ENCODE measurements around the gene RFX5. TPM values are rescaled to one million over a fixed set of nuclear protein-coding genes. Genes with fewer than 3 reads are reported as not detected.
A peak's percentile ranks its signal among the peaks of the same experiment; 100 is the strongest.

Gene RFX5
- total RNA-seq, 4 donors from 2014 or later, result 17.7 to 61.0 (median 35.4) TPM

DNA sequence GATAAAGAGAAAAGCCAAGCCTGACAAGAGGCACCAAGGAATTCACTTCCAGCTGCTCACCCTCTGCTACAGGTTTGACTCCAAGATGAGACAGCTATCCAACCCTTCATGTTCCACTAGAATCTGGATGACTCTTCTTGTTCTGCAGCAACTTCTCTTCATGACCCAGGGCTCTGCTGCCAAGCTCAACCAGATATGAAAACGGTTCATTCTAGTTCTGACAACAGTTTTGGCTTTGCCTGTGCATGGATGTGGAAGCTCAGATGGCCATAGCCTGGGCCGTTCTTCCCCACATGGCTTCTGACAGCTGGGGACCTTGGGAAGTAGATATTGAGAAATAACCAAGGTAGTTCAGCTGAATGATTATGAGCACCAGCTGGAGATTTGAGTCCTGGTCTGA lies 33.6 kb downstream of the RFX5 start:
- Histone ChIP-seq H3K9me3 (no peaks in the 10 kb centered on the region), H3K27ac (peak overlapping the region; percentile 70 to 82 (median 78)), H3K4me1 (peaks cover 7 to 48% (median 36%) of the 10 kb centered on the region in 4 donors), H3K36me3 (peaks cover 0 to 26% (median 8%) of the 10 kb centered on the region in 4 donors), H3K4me3 (no peak overlapping the region), H3K27me3 (no peaks in the 10 kb centered on the region)
- TF ChIP-seq POLR2A (IDR thresholded peaks at IDR 0.05) (no peak), EP300 (IDR thresholded peaks at IDR 0.05; ENCODE audit: low read depth) (no peak), POLR2AphosphoS5 (IDR thresholded peaks at IDR 0.05) (no peak)
- 50% methylated on average over 2 of the region's 2 CpGs; no CpG with 5 or more reads in 1 of the 2 donors for WGBS, 2 donors (ENCODE audit: low coverage in 1 of 2)
- intact Hi-C loops (cut with DNase I; ENCODE audit: low total_unique reads) (no loop called here), in situ Hi-C loops (cut with MboI; ENCODE audit: low pct_ligation_motif_present in 1 of 4, low pct_unique_long_range_greater_than_20kb in 1 of 4, low sequenced_read_pairs in 3 of 4) (no loop called here)
- DNase-seq, result no peak

DNA sequence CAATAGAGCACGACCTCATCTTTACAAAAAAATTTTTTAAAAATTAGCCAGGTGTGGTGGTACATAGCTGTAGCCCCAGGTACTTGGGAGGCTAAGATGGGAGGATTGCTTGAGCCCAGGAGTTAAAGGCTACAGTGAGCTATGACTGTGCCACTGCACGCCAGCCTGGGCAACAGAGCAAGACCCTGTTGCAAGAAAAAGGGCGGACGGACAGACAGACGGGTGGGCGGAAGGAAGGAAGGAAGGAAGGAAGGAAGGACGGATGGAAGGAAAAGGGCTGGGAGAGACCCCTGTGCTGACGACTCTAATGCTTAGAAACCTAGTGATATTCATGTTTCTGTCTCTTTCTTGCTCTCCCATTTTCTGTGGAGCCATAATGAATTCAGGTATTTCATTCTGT lies 34.2 kb downstream of the RFX5 start:
- 70 to 91% methylated on average over 4 to 8 of the region's 8 CpGs for WGBS, 2 donors (ENCODE audit: low coverage in 1 of 2)
- H3K36me3 ChIP-seq, result peaks cover 0 to 33% (median 10%) of the 10 kb centered on the region in 4 donors
- TF ChIP-seq, protein P1, sequence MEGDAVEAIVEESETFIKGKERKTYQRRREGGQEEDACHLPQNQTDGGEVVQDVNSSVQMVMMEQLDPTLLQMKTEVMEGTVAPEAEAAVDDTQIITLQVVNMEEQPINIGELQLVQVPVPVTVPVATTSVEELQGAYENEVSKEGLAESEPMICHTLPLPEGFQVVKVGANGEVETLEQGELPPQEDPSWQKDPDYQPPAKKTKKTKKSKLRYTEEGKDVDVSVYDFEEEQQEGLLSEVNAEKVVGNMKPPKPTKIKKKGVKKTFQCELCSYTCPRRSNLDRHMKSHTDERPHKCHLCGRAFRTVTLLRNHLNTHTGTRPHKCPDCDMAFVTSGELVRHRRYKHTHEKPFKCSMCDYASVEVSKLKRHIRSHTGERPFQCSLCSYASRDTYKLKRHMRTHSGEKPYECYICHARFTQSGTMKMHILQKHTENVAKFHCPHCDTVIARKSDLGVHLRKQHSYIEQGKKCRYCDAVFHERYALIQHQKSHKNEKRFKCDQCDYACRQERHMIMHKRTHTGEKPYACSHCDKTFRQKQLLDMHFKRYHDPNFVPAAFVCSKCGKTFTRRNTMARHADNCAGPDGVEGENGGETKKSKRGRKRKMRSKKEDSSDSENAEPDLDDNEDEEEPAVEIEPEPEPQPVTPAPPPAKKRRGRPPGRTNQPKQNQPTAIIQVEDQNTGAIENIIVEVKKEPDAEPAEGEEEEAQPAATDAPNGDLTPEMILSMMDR (IDR thresholded peaks at IDR 0.05), result no peak
- no peak for TF ChIP-seq EP300 (IDR thresholded peaks at IDR 0.05; ENCODE audit: low read depth)
- TF ChIP-seq POLR2A (IDR thresholded peaks at IDR 0.05), result no peak
- no peak for TF ChIP-seq POLR2AphosphoS5 (IDR thresholded peaks at IDR 0.05)
- DNase-seq, result no peak
- peaks cover 7 to 48% (median 36%) of the 10 kb centered on the region in 4 donors for H3K4me1 ChIP-seq
- H3K4me3 ChIP-seq, result no peak overlapping the region
- in situ Hi-C loops (cut with MboI; ENCODE audit: low pct_ligation_motif_present in 1 of 4, low pct_unique_long_range_greater_than_20kb in 1 of 4, low sequenced_read_pairs in 3 of 4), result no loop called here
- H3K27ac ChIP-seq, result peak overlapping the region; percentile 70 to 82 (median 78)
- intact Hi-C loops (cut with DNase I; ENCODE audit: low total_unique reads), result no loop called here
- H3K9me3 ChIP-seq, result no peaks in the 10 kb centered on the region
- no peaks in the 10 kb centered on the region for H3K27me3 ChIP-seq

DNA sequence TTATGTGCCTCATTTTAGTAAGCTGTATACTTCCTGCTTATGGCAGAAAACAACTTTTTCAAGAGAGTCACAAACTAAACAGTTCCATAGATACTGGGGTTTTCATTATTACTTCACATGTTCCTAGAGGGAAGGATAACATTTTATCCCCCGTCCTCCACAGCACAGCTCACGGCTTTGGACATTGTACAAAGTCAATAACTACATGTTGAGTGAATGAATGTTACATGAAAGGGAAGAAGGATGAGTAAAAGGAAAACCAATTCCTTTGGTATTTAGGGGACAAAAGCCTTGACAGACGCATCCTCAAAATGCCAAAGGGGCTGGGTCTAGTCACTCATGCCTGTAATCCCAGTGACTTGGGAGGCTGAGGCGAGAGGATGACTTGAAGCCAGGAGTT lies 34.6 kb downstream of the RFX5 start:
- intact Hi-C loops (cut with DNase I; ENCODE audit: low total_unique reads), result no loop called here
- H3K4me3 ChIP-seq, result no peak overlapping the region
- peak overlapping the region; percentile 70 to 82 (median 78) for H3K27ac ChIP-seq
- DNase-seq, result no peak
- 87 to 100% methylated on average over 1 to 4 of the region's 4 CpGs for WGBS, 2 donors (ENCODE audit: low coverage in 1 of 2)
- no peaks in the 10 kb centered on the region for H3K9me3 ChIP-seq
- in situ Hi-C loops (cut with MboI; ENCODE audit: low pct_ligation_motif_present in 1 of 4, low pct_unique_long_range_greater_than_20kb in 1 of 4, low sequenced_read_pairs in 3 of 4), result no loop called here
- H3K36me3 ChIP-seq, result peaks cover 0 to 33% (median 12%) of the 10 kb centered on the region in 4 donors
- TF ChIP-seq POLR2AphosphoS5 (IDR thresholded peaks at IDR 0.05) (no peak), POLR2A (IDR thresholded peaks at IDR 0.05) (no peak), EP300 (IDR thresholded peaks at IDR 0.05; ENCODE audit: low read depth) (no peak)
- TF ChIP-seq, protein P1 (IDR thresholded peaks at IDR 0.05), result no peak
- no peaks in the 10 kb centered on the region for H3K27me3 ChIP-seq
- peaks cover 7 to 48% (median 36%) of the 10 kb centered on the region in 4 donors for H3K4me1 ChIP-seq

DNA sequence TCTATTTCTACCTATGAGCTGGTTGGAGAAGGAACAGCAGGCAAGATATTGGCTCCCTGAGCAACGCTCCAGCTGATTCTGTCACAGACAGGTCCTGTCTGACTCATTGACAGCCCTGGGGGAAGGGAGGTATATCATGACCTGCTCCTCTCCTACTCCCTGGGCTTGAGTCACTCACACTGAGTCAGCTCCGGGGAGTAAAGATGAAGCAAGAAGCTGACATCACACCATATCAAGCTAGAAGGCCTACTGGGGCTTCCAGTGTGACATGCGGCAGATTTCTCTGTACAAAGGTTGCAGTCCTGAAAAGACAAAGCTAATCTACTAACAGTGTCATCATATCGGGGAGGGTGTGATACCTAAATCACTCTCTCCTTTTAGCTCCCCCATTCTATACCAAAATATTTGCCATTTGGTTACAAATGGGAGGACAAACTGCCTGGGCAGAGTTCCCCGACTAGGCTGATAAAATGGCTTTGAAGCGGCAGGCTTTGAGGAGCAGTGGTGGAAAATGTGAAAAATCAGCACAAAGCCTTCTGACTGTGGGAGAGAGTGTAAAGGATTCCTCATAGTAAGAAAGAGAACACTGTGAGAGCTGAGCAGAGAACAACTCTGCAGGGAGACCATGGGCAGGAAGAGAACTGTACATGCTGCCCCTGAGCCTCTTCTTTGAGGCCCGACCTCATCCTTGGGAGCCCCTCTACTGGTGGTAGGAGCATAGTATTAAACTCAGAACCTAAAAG lies 35.3 kb downstream of the RFX5 start:
- intact Hi-C loops (cut with DNase I; ENCODE audit: low total_unique reads) (no loop called here), in situ Hi-C loops (cut with MboI; ENCODE audit: low pct_ligation_motif_present in 1 of 4, low pct_unique_long_range_greater_than_20kb in 1 of 4, low sequenced_read_pairs in 3 of 4) (no loop called here)
- TF ChIP-seq POLR2A (IDR thresholded peaks at IDR 0.05) (no peak), POLR2AphosphoS5 (IDR thresholded peaks at IDR 0.05) (peak; percentile 60 to 81 (median 67))
- TF ChIP-seq, protein P1 (IDR thresholded peaks at IDR 0.05), result no peak
- Histone ChIP-seq H3K4me3 (no peak overlapping the region), H3K27ac (peak overlapping the region; percentile 70 to 82 (median 78)), H3K27me3 (no peaks in the 10 kb centered on the region), H3K36me3 (peaks cover 0 to 37% (median 14%) of the 10 kb centered on the region in 4 donors), H3K4me1 (peaks cover 7 to 48% (median 36%) of the 10 kb centered on the region in 4 donors), H3K9me3 (no peaks in the 10 kb centered on the region)
- peak; percentile 75 for DNase-seq
- 63 to 70% methylated on average over 2 to 7 of the region's 7 CpGs for WGBS, 2 donors (ENCODE audit: low coverage in 1 of 2)
